ENCODE data around the gene CASZ1. TPM values are rescaled to one million over a fixed set of nuclear protein-coding genes. Genes with fewer than 3 reads are reported as not detected.

CASZ1 gene
- total RNA-seq, 2 experiments from 2014 or later = 3.7 to 4.0 TPM

GRCh38 chr1:10806966-10807365 is 10.5 kb upstream of the CASZ1 start:
- Mint-ChIP-seq H3K9me3 (ENCODE audit: low read depth) (no peaks in the 10 kb centered on the region), H3K4me3 (no peak overlapping the region), H3K36me3 (ENCODE audit: low read depth) (no peaks in the 10 kb centered on the region), H3K27me3 (peaks cover 26% of the 10 kb centered on the region), H3K4me1 (peaks cover 5% of the 10 kb centered on the region), H3K27ac (no peak overlapping the region)
- ATAC-seq (no peak), DNase-seq (no peak)
- POLR2A ChIA-PET = no interaction called here
- intact Hi-C loops (cut with DNase I, micrococcal nuclease) = no loop called here
- CTCF ChIA-PET = interaction anchor here (0.6 kb wide), 1 partner anchor 362 kb away, joined by 3 read pairs; no protein-coding TSS in a partner anchor

- ChIA-PET CTCF (no interaction called here), POLR2A (no interaction called here)
- Mint-ChIP-seq H3K4me1 (peaks cover 5% of the 10 kb centered on the region), H3K4me3 (no peak overlapping the region), H3K9me3 (ENCODE audit: low read depth) (no peaks in the 10 kb centered on the region), H3K27me3 (peaks cover 36% of the 10 kb centered on the region), H3K27ac (no peak overlapping the region), H3K36me3 (ENCODE audit: low read depth) (no peaks in the 10 kb centered on the region)
- ATAC-seq (peak; percentile 19), DNase-seq (peak; percentile 34)
- intact Hi-C loops (cut with DNase I, micrococcal nuclease) = no loop called here
Observed at GRCh38 chr1:10803971-10804820, 7.8 kb upstream of the CASZ1 start.

DNA sequence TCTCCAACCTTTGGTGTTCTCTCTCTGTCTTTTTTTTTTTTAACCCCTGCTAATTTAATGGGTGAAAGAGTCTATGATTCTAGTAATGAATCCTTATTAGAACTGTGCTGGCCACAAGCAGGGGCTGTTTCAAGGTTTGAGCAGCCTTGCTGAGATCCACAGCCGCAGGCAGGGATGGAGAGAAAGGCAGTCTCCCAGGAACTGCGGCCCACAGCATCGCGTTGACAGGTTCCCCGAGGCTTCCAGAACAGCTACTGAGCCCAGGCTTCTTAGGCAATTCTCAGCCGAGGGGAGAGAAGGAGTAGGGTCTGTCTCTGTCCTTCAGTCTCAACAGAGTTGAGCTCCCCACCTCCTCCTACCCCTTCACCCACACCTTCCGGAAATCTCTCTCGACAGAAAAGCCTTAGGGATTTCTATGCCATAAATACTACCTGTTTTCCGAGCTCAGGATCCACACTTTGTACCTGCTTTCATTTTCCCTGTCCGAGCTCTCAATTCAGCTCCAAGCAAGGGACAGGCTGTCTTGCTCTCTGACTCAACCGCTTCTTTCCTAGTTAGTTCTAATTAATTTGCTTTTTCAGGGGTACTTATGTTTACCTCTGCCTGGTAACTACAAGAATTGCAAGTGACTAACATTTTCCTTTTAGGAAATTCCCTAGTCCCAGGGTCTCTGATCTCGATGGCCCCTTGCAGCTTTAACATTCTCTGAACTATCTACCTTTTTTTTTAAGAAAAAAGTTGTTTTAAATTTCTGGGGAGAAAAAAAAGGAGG is 6.7 kb upstream of the CASZ1 start:
- Mint-ChIP-seq H3K27ac (no peak overlapping the region), H3K4me1 (peaks cover 5% of the 10 kb centered on the region), H3K9me3 (ENCODE audit: low read depth) (no peaks in the 10 kb centered on the region), H3K27me3 (peaks cover 42% of the 10 kb centered on the region), H3K4me3 (no peak overlapping the region), H3K36me3 (ENCODE audit: low read depth) (no peaks in the 10 kb centered on the region)
- ChIA-PET POLR2A (interaction anchor here (0.6 kb wide), 1 partner anchor 11 kb away, joined by 6 read pairs; no protein-coding TSS in a partner anchor), CTCF (interaction anchor here (0.7 kb wide), 1 partner anchor 289 kb away, joined by 4 read pairs; no protein-coding TSS in a partner anchor)
- no peak for ATAC-seq
- DNase-seq = no peak
- intact Hi-C loops (cut with DNase I, micrococcal nuclease) = no loop called here

GRCh38 chr1:10800778-10801177 is 4.3 kb upstream of the CASZ1 start:
- Mint-ChIP-seq H3K27me3 (peaks cover 45% of the 10 kb centered on the region), H3K9me3 (ENCODE audit: low read depth) (no peaks in the 10 kb centered on the region), H3K36me3 (ENCODE audit: low read depth) (no peaks in the 10 kb centered on the region), H3K4me1 (peaks cover 5% of the 10 kb centered on the region), H3K27ac (no peak overlapping the region), H3K4me3 (no peak overlapping the region)
- ATAC-seq (no peak), DNase-seq (no peak)
- ChIA-PET POLR2A (no interaction called here), CTCF (no interaction called here)
- intact Hi-C loops (cut with DNase I, micrococcal nuclease) = no loop called here

DNA sequence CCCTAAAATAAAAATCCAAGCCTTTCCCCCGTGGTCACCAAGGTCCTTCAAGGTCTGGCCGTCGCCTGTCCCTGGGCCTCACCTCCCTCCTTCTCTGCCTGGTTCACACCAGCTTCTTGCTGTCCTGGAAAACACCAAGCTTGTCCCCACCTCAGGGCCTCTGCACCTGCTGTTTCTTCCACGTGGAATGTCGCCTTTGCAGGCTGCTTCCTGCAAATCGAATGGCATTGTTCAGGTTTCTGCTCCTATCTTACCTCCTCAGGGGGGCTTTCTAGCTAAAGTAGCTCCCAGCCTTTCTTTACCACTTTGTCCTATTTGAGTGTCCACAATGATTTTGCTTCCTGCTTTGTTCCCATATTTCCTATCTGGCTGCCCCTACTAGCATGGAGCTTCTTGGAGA is 3.3 kb upstream of the CASZ1 start:
- intact Hi-C loops (cut with DNase I, micrococcal nuclease) = loop anchor here in 1 of 2 experiments (5.0 to 10.0 kb wide), 2 partner anchors 107 to 285 kb away; no protein-coding TSS in a partner anchor
- CTCF ChIA-PET = no interaction called here
- Mint-ChIP-seq H3K4me3 (no peak overlapping the region), H3K27me3 (peaks cover 45% of the 10 kb centered on the region), H3K4me1 (peaks cover 8% of the 10 kb centered on the region), H3K27ac (no peak overlapping the region), H3K9me3 (ENCODE audit: low read depth) (no peaks in the 10 kb centered on the region), H3K36me3 (ENCODE audit: low read depth) (no peaks in the 10 kb centered on the region)
- DNase-seq (no peak), ATAC-seq (no peak)
- POLR2A ChIA-PET = no interaction called here

DNA sequence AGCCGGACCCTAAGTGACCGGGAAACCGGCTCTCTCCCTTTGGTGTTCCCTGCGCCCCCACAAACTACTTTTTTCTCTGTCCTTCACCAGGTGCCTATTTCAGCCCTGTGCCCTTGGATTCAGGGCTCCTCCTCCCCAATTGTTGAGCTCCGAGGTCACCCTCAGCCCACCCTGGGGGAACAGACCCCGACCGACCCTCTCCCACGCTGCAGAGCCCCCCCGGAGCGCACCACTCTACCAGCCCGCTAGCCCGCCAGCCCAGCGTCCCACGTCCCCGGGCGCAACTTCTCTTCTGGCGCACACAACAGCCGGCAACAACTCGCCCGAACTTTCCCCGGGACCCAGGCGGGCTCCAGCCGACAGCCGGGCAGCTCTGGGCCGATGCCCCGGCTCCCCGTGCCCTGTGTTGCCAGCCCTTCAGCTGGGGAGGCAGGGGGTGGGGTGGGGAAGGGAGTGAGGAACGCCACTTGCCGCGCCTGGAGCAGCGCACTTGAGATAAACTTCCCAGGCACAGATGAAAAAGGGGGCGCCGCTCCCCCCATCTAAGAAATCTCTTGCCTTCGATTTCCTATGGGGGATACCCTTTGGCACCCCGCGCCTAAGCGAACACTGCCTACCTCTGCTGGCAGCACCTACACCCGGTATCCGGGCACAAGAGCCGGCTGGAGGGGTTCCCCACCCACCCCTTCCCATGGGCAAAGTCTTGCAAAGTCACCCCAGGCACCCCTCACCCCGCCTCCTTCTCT is 997 bp downstream of the CASZ1 start:
- H3K27me3 Mint-ChIP-seq = peaks cover 48% of the 10 kb centered on the region

DNA sequence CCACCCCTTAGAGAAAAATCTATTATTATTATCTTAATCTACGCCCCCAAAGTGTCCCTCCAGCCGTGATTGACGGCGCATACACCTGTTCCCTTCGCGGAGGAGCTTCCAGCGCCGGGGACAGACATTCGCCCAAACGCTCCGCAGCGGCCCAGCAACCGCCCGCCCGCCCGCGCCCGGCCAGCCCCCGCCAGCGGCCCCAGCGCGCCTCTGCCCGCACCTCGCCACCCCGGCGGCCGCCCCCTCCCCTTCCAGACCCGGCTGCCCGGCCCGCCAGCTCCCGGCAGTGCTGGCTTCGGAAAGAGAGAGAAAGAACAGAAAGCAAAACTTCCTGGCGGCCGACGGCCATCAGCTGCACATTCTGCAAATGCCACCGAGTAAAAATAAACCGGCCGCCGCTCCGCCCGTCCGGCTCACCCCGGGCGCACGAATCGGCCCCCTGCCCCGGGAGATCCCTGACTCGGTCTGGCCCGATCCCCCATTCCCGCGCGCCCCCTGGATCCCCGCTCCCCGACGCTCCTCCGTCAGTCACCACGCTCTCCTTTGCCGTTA is 1.6 kb downstream of the CASZ1 start:
- H3K9me3 Mint-ChIP-seq (ENCODE audit: low read depth) = no peaks in the 10 kb centered on the region
- H3K27me3 Mint-ChIP-seq = peaks cover 44% of the 10 kb centered on the region
- H3K4me3 Mint-ChIP-seq = peak overlapping the region; percentile 44
- intact Hi-C loops (cut with DNase I, micrococcal nuclease) = loop anchor here in 1 of 2 experiments (5.0 to 10.0 kb wide), 2 partner anchors 102 to 280 kb away; no protein-coding TSS in a partner anchor
- DNase-seq (peak; percentile 31), ATAC-seq (no peak)
- no peak overlapping the region for H3K27ac Mint-ChIP-seq
- no peaks in the 10 kb centered on the region for H3K36me3 Mint-ChIP-seq (ENCODE audit: low read depth)
- H3K4me1 Mint-ChIP-seq = peaks cover 11% of the 10 kb centered on the region
- ChIA-PET CTCF (interaction anchor here (0.6 kb wide), 1 partner anchor 36 kb away, joined by 3 read pairs; no protein-coding TSS in a partner anchor), POLR2A (no interaction called here)

More for the DNA sequence above, 997 bp downstream of the CASZ1 start:
- H3K9me3 Mint-ChIP-seq (ENCODE audit: low read depth) = no peaks in the 10 kb centered on the region
- intact Hi-C loops (cut with DNase I, micrococcal nuclease) = loop anchor here in 1 of 2 experiments (5.0 to 10.0 kb wide), 2 partner anchors 103 to 281 kb away; no protein-coding TSS in a partner anchor
- H3K4me3 Mint-ChIP-seq = peak overlapping the region; percentile 44
- H3K27ac Mint-ChIP-seq = no peak overlapping the region
- ATAC-seq (no peak), DNase-seq (peak; percentile 15)
- peaks cover 11% of the 10 kb centered on the region for H3K4me1 Mint-ChIP-seq
- CTCF ChIA-PET = interaction anchor here (0.6 kb wide), 1 partner anchor 36 kb away, joined by 3 read pairs; no protein-coding TSS in a partner anchor
- POLR2A ChIA-PET = no interaction called here
- H3K36me3 Mint-ChIP-seq (ENCODE audit: low read depth) = no peaks in the 10 kb centered on the region

DNA sequence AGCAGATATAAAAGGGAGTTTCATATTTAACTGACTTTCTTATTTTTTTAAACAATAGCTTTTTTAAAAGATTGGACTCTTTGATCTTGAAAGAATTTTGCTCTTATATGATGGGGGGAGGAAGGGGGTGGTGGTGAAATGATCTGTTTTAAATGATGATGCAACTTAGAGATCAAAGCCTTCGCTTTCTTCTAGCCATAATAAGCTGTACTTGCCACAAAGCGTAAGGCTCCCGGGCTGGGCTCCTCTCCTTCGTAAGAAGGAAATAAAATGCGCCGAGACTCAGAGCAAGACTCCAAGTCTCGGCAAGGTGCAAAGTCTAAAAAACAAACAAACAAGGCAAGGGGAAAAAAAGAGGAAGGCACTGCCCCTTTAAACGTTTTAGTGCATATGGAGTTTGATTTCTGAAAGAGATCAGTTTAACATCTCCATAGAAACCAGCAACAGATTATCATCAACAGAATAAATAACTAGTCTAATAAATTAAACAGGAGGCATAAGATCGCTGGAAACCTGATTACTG is 3.3 kb downstream of the CASZ1 start:
- ChIA-PET CTCF (interaction anchor here (0.6 kb wide), 1 partner anchor 38 kb away, joined by 3 read pairs; no protein-coding TSS in a partner anchor), POLR2A (no interaction called here)
- no peak overlapping the region for H3K4me3 Mint-ChIP-seq
- peaks cover 30% of the 10 kb centered on the region for H3K27me3 Mint-ChIP-seq
- peaks cover 11% of the 10 kb centered on the region for H3K4me1 Mint-ChIP-seq
- no peaks in the 10 kb centered on the region for H3K36me3 Mint-ChIP-seq (ENCODE audit: low read depth)
- ATAC-seq = no peak
- peak; percentile 20 for DNase-seq
- no peak overlapping the region for H3K27ac Mint-ChIP-seq
- intact Hi-C loops (cut with DNase I, micrococcal nuclease) = loop anchor here in 1 of 2 experiments (10.0 kb wide), 1 partner anchor 278 kb away; no protein-coding TSS in a partner anchor
- no peaks in the 10 kb centered on the region for H3K9me3 Mint-ChIP-seq (ENCODE audit: low read depth)

- intact Hi-C loops (cut with DNase I, micrococcal nuclease) = loop anchor here in 1 of 2 experiments (10.0 kb wide), 1 partner anchor 277 kb away; no protein-coding TSS in a partner anchor
- CTCF ChIA-PET = no interaction called here
- POLR2A ChIA-PET = no interaction called here
- Mint-ChIP-seq H3K4me3 (no peak overlapping the region), H3K27ac (no peak overlapping the region), H3K27me3 (peaks cover 29% of the 10 kb centered on the region), H3K4me1 (peaks cover 11% of the 10 kb centered on the region), H3K36me3 (ENCODE audit: low read depth) (no peaks in the 10 kb centered on the region), H3K9me3 (ENCODE audit: low read depth) (no peaks in the 10 kb centered on the region)
- ATAC-seq (no peak), DNase-seq (no peak)
Observed at GRCh38 chr1:10791105-10791951, 5.1 kb downstream of the CASZ1 start.

Data from activated CD4-positive, alpha-beta T cell treated with anti-CD3 and anti-CD28 coated beads for 36 hours (primary cell).